GM12878 (cell line): Measurements from ENCODE around the gene DCP1B. TPM values are rescaled to one million over a fixed set of nuclear protein-coding genes. Genes with fewer than 3 reads are reported as not detected.

ENCODE experiments used
- ATAC-seq: fragments of 200-7000 bp; cut with Tn5 transposase; 3 replicates; pipeline ENCODE4 v1.9.1; 2020; ENCODE audit warnings: mild to moderate bottlenecking, moderate library complexity
- BruUV-seq: library from RNA; stranded (reverse); fragments of 400-500 nt; replicated peaks from 2 replicates; lab custom pipeline; 2021; lab: Mats Ljungman, UMichigan
- CTCF ChIA-PET: fragments of 300-600 bp; sonication (Branson Sonifier 250); formaldehyde crosslinking; extraction: SDS; loops from one replicate; lab custom pipeline; 2021; ENCODE audit warnings: inconsistent platforms; lab: Yijun Ruan, JAX
- POLR2A ChIA-PET: fragments of 350-600 bp; formaldehyde crosslinking; extraction: SDS; loops from one replicate; lab custom pipeline; 2021; ENCODE audit warnings: inconsistent platforms; lab: Charles Lee
- RAD21 ChIA-PET: fragments of 300-600 bp; sonication (Branson Sonifier 250); formaldehyde crosslinking; loops from one replicate; lab custom pipeline; 2023; ENCODE audit warnings: antibody characterized with exemption; ENCODE audit not compliant: unreplicated experiment; lab: Charles Lee
- SMC1A ChIA-PET: fragments of 300-600 bp; sonication (Branson Sonifier 250); formaldehyde crosslinking; loops from one replicate; lab custom pipeline; 2023; ENCODE audit not compliant: unreplicated experiment, uncharacterized antibody; lab: Charles Lee
- DNase-seq: peaks from one replicate; pipeline ENCODE4 v3.0.0-alpha.2; 2011; ENCODE audit warnings: low read depth, low spot score
- FAIRE-seq: peaks from 3 replicates; lab custom pipeline; 2011; peaks lifted over from hg19 to GRCh38; lab: Jason Lieb, UNC
- H2AFZ ChIP-seq: 2 replicates; pipeline ENCODE4 v1.6.0; 2011; ENCODE audit warnings: low read depth, low read length, control low read depth; ENCODE audit not compliant: control insufficient read depth
- H3K27ac ChIP-seq: 2 replicates; pipeline ENCODE4 v1.5.1; 2011; ENCODE audit warnings: control low read depth; ENCODE audit not compliant: control insufficient read depth, insufficient read depth
- H3K27me3 ChIP-seq, 2 experiments: replicated peaks in 1 of 2; 2 replicates each; pipeline versions ENCODE4 v1.6.0 to v1.6.1; 2011; ENCODE audit warnings: low read length in 1 of 2; ENCODE audit not compliant: control insufficient read depth in 2 of 2, insufficient read depth in 2 of 2
- H3K36me3 ChIP-seq, 2 experiments: 2 replicates each; pipeline ENCODE4 v1.5.1; 2011; ENCODE audit warnings: low read length in 1 of 2; ENCODE audit not compliant: control insufficient read depth in 2 of 2, insufficient read depth in 2 of 2
- H3K4me1 ChIP-seq: 2 replicates; pipeline ENCODE4 v1.6.1; 2011; ENCODE audit warnings: mild to moderate bottlenecking, low read length, moderate library complexity, mixed read lengths; ENCODE audit not compliant: control insufficient read depth, insufficient read depth
- H3K4me2 ChIP-seq: 2 replicates; pipeline ENCODE4 v1.6.0; 2011; ENCODE audit warnings: control low read depth; ENCODE audit not compliant: control insufficient read depth, insufficient read depth
- H3K4me3 ChIP-seq: fragments of 200-600 bp; sonication (generic); 2 replicates; pipeline ENCODE4 v1.5.1; 2016
- H3K79me2 ChIP-seq: 2 replicates; pipeline ENCODE4 v1.6.0; 2011; ENCODE audit warnings: low read length; ENCODE audit not compliant: control insufficient read depth, insufficient read depth
- H3K9ac ChIP-seq: 2 replicates; pipeline ENCODE4 v1.8.0; 2011; ENCODE audit warnings: low read length, control low read depth, mixed read lengths; ENCODE audit not compliant: control insufficient read depth, insufficient read depth
- H3K9me3 ChIP-seq: replicated peaks from 3 replicates; pipeline ENCODE4 v1.5.1; 2011; ENCODE audit warnings: mild to moderate bottlenecking, low read length; ENCODE audit not compliant: control insufficient read depth, insufficient read depth
- H4K20me1 ChIP-seq: 2 replicates; pipeline ENCODE4 v1.6.0; 2011; ENCODE audit not compliant: control insufficient read depth, insufficient read depth
- BCL11A ChIP-seq: IDR thresholded peaks from 2 replicates; pipeline ENCODE4 v1.6.1; 2011; ENCODE audit warnings: low read depth, low read length
- E2F8 ChIP-seq: fragments of 450-650 bp; IDR thresholded peaks from 2 replicates; pipeline ENCODE4 v1.6.1; 2018; ENCODE audit warnings: mild to moderate bottlenecking, low read depth, moderate library complexity; ENCODE audit not compliant: partially characterized antibody
- GABPA ChIP-seq: IDR thresholded peaks from 2 replicates; pipeline ENCODE4 v1.6.1; 2014; ENCODE audit warnings: antibody characterized with exemption, low read depth, mild to moderate bottlenecking, inconsistent platforms
- NBN ChIP-seq: fragments of 450-650 bp; IDR thresholded peaks from 2 replicates; pipeline ENCODE4 v1.6.1; 2016
- RFX5 ChIP-seq: IDR thresholded peaks from 2 replicates; pipeline ENCODE4 v1.6.1; 2011; ENCODE audit warnings: low read depth, low read length, improper control_type of control experiment
- ZNF207 ChIP-seq: fragments of 450-650 bp; IDR thresholded peaks from 2 replicates; pipeline ENCODE4 v1.6.1; 2014; ENCODE audit warnings: antibody characterized with exemption, mild to moderate bottlenecking, borderline replicate concordance
- ZNF24 ChIP-seq: fragments of 450-650 bp; IDR thresholded peaks from 2 replicates; pipeline ENCODE4 v1.6.1; 2017; ENCODE audit warnings: antibody characterized with exemption, mild to moderate bottlenecking
- ZNF622 ChIP-seq: fragments of 450-650 bp; IDR thresholded peaks from 2 replicates; pipeline ENCODE4 v1.6.1; 2017; ENCODE audit warnings: mild to moderate bottlenecking, inconsistent platforms
- WGBS: methylation state at CpG from one replicate; pipeline ENCODE4 v1.1.6; 2016; ENCODE audit warnings: low lambda C conversion rate; ENCODE audit not compliant: insufficient replicate concordance, insufficient coverage; ENCODE audit errors: missing lambda C conversion rate; 5-methylcytosine and 5-hydroxymethylcytosine counted together
- in situ Hi-C: fragments of 300-500 bp; cut with MboI; formaldehyde crosslinking; loops from 9 replicates; pipeline ENCODE4 v1.14.3; 2018; ENCODE audit warnings: mixed read lengths
- intact Hi-C: fragments of 100-400 bp; cut with micrococcal nuclease; formaldehyde crosslinking; loops from one replicate; pipeline ENCODE4 v1.14.2; 2022; ENCODE audit not compliant: unreplicated experiment
- polyA plus RNA-seq, 11 experiments: library from polyadenylated mRNA; depleted of rRNA in 4 of 11; unstranded in 6 of 11; stranded (reverse) in 5 of 11; fragments of >200 nt; fragmentation: Nextera tagmentation in 4 of 11; fragmentation: Illumina TruSeq in 1 of 11; extraction: Ambion mirVana in 4 of 11; extraction: Trizol in 1 of 11; gene quantifications; 1 replicate in 1 of 11; 2 replicates in 10 of 11; pipeline versions ENCODE4 v1.2.1 to v1.2.3, GENCODE V29; 2011 to 2016; ENCODE audit warnings: inconsistent platforms in 2 of 11, missing spikeins in 2 of 11, low read depth in 1 of 11
- total RNA-seq, 4 experiments: library from RNA; depleted of rRNA in 3 of 4; stranded (reverse); fragments of >200 nt in 3 of 4; fragmentation: Illumina TruSeq in 1 of 4; extraction: Trizol in 1 of 4; gene quantifications; 2 replicates each; pipeline versions ENCODE4 v1.2.1 to v1.2.3, GENCODE V29; 2013 to 2021
- TF ChIP-seq, protein P1 (sequence below): fragments of 450-650 bp; IDR thresholded peaks from 2 replicates; pipeline ENCODE4 v1.6.1; 2016; ENCODE audit warnings: mild to moderate bottlenecking
- TF ChIP-seq, protein P2 (sequence below): fragments of 450-650 bp; formaldehyde crosslinking; IDR thresholded peaks from 2 replicates; pipeline ENCODE4 v1.4.0; 2022; ENCODE audit warnings: mild to moderate bottlenecking, moderate library complexity

Gene DCP1B
- total and polyA plus RNA-seq, 10 of the 15 experiments (the other 5 are each of a cell fraction or from before 2014, with no cell fraction given): 1.3 to 23.4 (median 15.3) TPM

GRCh38 chr12:1935242-1935641 is 69.0 kb downstream of the DCP1B start:
- H3K9ac ChIP-seq: no peak overlapping the region
- in situ Hi-C loops: loop anchor here (5.0 kb wide), 2 partner anchors 143 to 288 kb away; no protein-coding TSS in a partner anchor
- POLR2A ChIA-PET: no interaction called here

More at GRCh38 chr12:1935242-1935641, 69.0 kb downstream of the DCP1B start:
- CTCF ChIA-PET: interaction anchor here (0.6 to 1.4 kb wide), 2 partner anchors 8 to 115 kb away, joined by 3 read pairs; no protein-coding TSS in a partner anchor
- Histone ChIP-seq H3K27ac (no peak overlapping the region), H3K27me3 (no peaks in the 10 kb centered on the region; a peak in 1 of 4 replicates), H3K36me3 (no peaks in the 10 kb centered on the region; a peak in 2 of 4 replicates), H3K4me1 (peaks cover 18% of the 10 kb centered on the region), H3K4me2 (no peak overlapping the region), H4K20me1 (no peaks in the 10 kb centered on the region), H2AFZ (no peak overlapping the region), H3K9me3 (no peaks in the 10 kb centered on the region), H3K4me3 (no peak overlapping the region), H3K79me2 (no peaks in the 10 kb centered on the region)
- intact Hi-C loops: no loop called here
- SMC1A ChIA-PET: interaction anchor here (0.5 to 1.0 kb wide), 2 partner anchors 134 to 1442 kb away, joined by 3 read pairs; no protein-coding TSS in a partner anchor
- WGBS: 92% methylated on average over 10 of the region's 10 CpGs
- BruUV-seq: no TSS peak
- TF ChIP-seq NBN: no peak
- no peak for TF ChIP-seq ZNF622
- no peak for TF ChIP-seq RFX5
- TF ChIP-seq, protein P1, sequence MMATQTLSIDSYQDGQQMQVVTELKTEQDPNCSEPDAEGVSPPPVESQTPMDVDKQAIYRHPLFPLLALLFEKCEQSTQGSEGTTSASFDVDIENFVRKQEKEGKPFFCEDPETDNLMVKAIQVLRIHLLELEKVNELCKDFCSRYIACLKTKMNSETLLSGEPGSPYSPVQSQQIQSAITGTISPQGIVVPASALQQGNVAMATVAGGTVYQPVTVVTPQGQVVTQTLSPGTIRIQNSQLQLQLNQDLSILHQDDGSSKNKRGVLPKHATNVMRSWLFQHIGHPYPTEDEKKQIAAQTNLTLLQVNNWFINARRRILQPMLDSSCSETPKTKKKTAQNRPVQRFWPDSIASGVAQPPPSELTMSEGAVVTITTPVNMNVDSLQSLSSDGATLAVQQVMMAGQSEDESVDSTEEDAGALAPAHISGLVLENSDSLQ: no peak
- no peak for TF ChIP-seq ZNF24
- TF ChIP-seq, protein P2, sequence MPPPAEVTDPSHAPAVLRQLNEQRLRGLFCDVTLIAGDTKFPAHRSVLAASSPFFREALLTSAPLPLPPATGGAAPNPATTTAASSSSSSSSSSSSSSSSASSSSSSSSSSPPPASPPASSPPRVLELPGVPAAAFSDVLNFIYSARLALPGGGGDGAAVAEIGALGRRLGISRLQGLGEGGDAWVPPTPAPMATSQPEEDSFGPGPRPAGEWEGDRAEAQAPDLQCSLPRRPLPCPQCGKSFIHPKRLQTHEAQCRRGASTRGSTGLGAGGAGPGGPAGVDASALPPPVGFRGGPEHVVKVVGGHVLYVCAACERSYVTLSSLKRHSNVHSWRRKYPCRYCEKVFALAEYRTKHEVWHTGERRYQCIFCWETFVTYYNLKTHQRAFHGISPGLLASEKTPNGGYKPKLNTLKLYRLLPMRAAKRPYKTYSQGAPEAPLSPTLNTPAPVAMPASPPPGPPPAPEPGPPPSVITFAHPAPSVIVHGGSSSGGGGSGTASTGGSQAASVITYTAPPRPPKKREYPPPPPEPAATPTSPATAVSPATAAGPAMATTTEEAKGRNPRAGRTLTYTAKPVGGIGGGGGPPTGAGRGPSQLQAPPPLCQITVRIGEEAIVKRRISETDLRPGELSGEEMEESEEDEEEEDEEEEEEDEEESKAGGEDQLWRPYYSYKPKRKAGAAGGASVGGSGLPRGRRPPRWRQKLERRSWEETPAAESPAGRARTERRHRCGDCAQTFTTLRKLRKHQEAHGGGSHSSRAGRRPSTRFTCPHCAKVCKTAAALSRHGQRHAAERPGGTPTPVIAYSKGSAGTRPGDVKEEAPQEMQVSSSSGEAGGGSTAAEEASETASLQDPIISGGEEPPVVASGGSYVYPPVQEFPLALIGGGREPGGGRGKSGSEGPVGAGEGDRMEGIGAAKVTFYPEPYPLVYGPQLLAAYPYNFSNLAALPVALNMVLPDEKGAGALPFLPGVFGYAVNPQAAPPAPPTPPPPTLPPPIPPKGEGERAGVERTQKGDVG: no peak
- TF ChIP-seq ZNF207: no peak
- TF ChIP-seq E2F8: no peak
- TF ChIP-seq BCL11A: no peak
- no peak for TF ChIP-seq GABPA
- no peak for FAIRE-seq
- no peak for DNase-seq
- RAD21 ChIA-PET: no interaction called here
- ATAC-seq: no peak
